ENCODE data around the gene SERPINE1.
A peak's percentile ranks its signal among the peaks of the same experiment; 100 is the strongest.

DNA sequence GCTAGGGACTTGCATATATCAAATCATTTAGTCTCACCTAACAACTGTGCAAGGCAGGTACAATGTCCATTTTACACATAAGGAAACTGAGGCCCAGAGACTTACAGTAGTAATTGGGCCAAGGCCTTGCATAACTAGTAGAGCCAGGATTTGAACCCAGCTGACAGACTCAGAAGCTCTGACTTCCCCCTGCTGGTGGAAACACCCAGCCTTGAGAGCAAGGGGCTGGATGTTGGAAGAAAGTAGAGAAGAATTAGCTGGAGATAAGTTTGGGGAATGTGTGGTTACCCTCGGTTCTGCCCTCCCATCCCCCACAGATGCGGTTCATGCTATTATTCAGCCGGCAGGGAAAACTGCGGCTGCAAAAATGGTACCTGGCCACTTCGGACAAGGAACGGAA, 29.4 kb downstream of the SERPINE1 start:
- TF ChIP-seq EP300 (IDR thresholded peaks at IDR 0.05; ENCODE audit: borderline replicate concordance in 1 of 2, low read depth in 2 of 2, low read length in 2 of 2): no peak
- TF ChIP-seq SAP30 (IDR thresholded peaks at IDR 0.05; ENCODE audit: insufficient read depth, insufficient replicate concordance, low read length): no peak
- TF ChIP-seq SP4 (IDR thresholded peaks at IDR 0.05; ENCODE audit: low read length): no peak
- TF ChIP-seq CTCF (IDR thresholded peaks at IDR 0.05; ENCODE audit: control extremely low read depth in 1 of 3, insufficient read depth in 1 of 3, low read depth in 1 of 3, low read length in 3 of 3): peak in 2 of 3 experiments; percentile 15 to 43; a peak in 1 of 4 replicates
- TF ChIP-seq POLR2A (IDR thresholded peaks at IDR 0.05; ENCODE audit: control extremely low read depth in 1 of 2, low read depth in 2 of 2, low read length in 2 of 2): no peak
- TF ChIP-seq, protein P1, sequence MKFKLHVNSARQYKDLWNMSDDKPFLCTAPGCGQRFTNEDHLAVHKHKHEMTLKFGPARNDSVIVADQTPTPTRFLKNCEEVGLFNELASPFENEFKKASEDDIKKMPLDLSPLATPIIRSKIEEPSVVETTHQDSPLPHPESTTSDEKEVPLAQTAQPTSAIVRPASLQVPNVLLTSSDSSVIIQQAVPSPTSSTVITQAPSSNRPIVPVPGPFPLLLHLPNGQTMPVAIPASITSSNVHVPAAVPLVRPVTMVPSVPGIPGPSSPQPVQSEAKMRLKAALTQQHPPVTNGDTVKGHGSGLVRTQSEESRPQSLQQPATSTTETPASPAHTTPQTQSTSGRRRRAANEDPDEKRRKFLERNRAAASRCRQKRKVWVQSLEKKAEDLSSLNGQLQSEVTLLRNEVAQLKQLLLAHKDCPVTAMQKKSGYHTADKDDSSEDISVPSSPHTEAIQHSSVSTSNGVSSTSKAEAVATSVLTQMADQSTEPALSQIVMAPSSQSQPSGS (IDR thresholded peaks at IDR 0.05; ENCODE audit: low read length): no peak
- TF ChIP-seq RBBP5 (IDR thresholded peaks at IDR 0.05; ENCODE audit: borderline replicate concordance, low read depth, low read length): no peak
- TF ChIP-seq JUND (IDR thresholded peaks at IDR 0.05; ENCODE audit: low read length): no peak

Measured in H1 (cell line).